HG03097 (cell line): ENCODE measurements around the gene ZNF263.

Source experiments
- ATAC-seq: cut with Tn5 transposase; IDR thresholded peaks from one replicate; pipeline ENCODE4 v1.9.1; 2021; ENCODE audit not compliant: unreplicated experiment, low FRiP score

ZNF263 gene

DNA sequence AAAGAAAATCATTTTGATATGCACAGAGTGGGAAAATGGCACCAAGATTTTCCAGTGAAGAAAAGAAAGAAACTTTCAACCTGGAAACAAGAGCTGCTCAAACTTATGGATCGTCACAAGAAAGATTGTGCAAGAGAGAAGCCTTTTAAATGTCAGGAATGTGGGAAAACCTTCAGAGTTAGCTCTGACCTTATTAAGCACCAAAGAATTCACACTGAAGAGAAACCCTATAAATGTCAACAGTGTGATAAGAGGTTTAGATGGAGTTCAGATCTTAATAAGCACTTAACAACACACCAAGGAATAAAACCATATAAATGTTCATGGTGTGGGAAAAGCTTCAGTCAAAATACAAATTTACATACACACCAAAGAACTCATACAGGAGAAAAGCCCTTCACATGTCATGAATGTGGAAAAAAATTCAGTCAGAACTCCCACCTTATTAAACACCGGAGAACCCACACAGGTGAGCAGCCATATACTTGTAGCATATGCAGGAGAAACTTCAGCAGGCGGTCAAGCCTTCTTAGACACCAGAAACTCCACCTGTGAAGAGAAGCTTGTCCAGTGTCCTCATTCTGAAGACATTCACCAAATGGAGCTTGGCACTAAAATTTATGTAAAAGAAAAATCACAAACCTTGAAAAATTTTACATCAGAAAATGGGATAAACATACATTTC is 34.2 kb downstream of the ZNF263 start:
- no peak for ATAC-seq

DNA sequence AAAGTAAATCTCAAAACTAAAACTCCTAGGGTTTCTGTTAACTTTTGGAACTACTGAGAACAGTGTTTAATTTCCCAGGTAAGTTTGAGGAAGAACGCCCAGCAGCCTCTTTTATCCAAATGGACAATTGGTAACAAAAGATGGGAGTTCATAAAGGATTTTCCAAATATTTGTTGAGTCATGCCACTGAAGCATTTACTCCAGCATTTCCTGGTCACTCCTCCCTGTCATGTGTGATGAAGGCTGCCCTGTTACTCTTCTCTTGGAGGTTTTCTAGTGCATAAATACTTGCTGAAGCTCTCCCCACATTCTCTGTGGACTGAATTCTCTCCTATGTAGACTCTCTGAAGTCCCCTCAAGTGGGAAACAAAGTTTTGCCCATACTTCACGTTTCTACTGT is 38.5 kb downstream of the ZNF263 start:
- ATAC-seq = no peak

GRCh38 chr16:3327514-3327913 is 44.2 kb downstream of the ZNF263 start:
- no peak for ATAC-seq

DNA sequence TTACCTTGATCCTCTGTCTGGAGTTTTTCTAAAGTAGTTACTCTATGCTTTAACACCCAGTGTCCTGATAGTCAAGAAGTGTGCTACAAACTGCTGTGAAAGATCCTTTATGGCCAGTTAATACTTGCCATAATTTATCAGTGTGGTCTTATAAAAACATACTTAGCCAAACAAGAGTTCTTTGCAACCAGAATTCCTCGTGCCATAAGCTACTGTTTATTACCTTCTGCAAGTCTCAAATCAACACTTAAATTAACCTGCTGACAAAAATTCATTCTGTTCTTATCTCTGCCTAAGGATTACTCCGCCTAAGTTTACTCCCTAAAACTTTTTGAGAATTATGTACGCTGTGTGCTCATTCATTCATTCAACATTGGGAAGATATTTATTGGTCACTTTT is 44.8 kb downstream of the ZNF263 start:
- ATAC-seq = no peak

GRCh38 chr16:3328643-3329042 is 45.4 kb downstream of the ZNF263 start:
- ATAC-seq = no peak
